Activated T-cell treated with anti-CD3 and anti-CD28 coated beads, Interleukin-2, amount 50 U/mL, for 4 hours (primary cell): Measurements from ENCODE around the gene LRPPRC. TPM values are rescaled to one million over a fixed set of nuclear protein-coding genes. Genes with fewer than 3 reads are reported as not detected.
"Not testable (repeated sequence)": the region's sequence is repeated elsewhere in the genome, so short reads cannot be mapped to it uniquely, and the experiment has no call there.

Experiments used
- ATAC-seq, 2 donors: fragments of 200-7000 bp; cut with Tn5 transposase; one replicate each; pipeline ENCODE4 v1.10.0; 2021
- DNase-seq: peaks from one replicate; pipeline ENCODE4 v3.0.0-alpha.2; 2020
- H3K27me3 Mint-ChIP-seq: one replicate; pipeline ENCODE4 v1.8.0; 2021; ENCODE audit warnings: low read depth, mixed read lengths
- H3K36me3 Mint-ChIP-seq: one replicate; pipeline ENCODE4 v1.8.0; 2022; ENCODE audit warnings: mixed read lengths; ENCODE audit not compliant: insufficient read depth
- H3K4me1 Mint-ChIP-seq: one replicate; pipeline ENCODE4 v1.8.0; 2021; ENCODE audit warnings: low read depth, mixed read lengths
- H3K4me3 Mint-ChIP-seq: one replicate; pipeline ENCODE4 v1.8.0; 2021; ENCODE audit warnings: mild to moderate bottlenecking, moderate library complexity, mixed read lengths
- H3K9me3 Mint-ChIP-seq: one replicate; pipeline ENCODE4 v1.8.0; 2021; ENCODE audit warnings: mixed read lengths
- total RNA-seq, 3 donors: library from RNA; stranded (reverse); gene quantifications; one replicate each; pipeline ENCODE4 v1.2.1, GENCODE V29; 2021

LRPPRC gene
- total RNA-seq: 100 to 1,000 TPM; 165 to 211 (median 185) TPM

DNA sequence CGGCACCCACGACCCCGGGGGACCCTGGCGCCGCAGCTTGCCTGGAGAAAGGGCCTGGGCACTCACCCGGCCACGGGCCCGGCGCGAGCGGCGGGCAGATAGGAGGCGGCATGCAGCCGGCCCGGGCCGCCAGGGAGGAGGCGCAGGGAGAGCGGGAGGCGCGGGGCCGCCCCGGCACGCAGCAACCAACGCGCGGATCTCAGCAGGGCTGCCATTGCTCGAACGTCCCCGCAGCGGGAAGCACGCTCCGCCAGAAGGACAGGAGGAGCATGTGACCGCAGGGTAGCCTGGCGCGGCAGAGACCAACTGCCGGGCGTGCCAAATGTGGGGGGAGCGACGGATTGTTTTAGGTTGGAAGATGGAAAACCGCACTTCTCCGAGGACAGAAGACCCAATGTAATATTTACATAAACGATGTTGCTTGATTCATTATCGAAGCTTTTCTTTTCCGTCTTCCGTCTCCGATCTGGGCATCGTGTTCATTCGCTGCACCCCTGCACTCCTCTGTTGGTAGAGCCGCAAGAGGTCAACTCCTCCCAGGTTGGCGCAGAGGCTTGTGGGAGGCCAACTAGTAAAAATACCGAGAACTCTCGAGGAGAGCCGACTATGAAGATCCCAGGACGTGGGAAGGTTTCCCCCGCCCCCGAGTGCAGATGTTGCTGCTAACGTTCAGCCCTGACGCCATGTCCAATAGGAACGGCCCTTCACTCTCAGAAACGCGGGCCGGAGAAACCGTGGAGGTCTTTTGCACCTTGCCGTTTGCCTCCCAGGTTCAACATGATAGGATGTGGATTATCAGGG is at the start of gene LRPPRC:
Gene LRPPRC, minus strand, starts transcription at position 257 of the 801 bp plus-strand sequence. Its CDS starts 42 bp downstream, at position 215.
- Mint-ChIP-seq H3K4me1 (peaks cover 45% of the 10 kb centered on the region), H3K36me3 (peaks cover 37% of the 10 kb centered on the region), H3K9me3 (no peaks in the 10 kb centered on the region), H3K4me3 (peak within 1 kb of the TSS; percentile 94), H3K27me3 (no peaks in the 10 kb centered on the region)
- DNase-seq: peak; percentile 84
- ATAC-seq: peak; percentile 92 to 93

DNA sequence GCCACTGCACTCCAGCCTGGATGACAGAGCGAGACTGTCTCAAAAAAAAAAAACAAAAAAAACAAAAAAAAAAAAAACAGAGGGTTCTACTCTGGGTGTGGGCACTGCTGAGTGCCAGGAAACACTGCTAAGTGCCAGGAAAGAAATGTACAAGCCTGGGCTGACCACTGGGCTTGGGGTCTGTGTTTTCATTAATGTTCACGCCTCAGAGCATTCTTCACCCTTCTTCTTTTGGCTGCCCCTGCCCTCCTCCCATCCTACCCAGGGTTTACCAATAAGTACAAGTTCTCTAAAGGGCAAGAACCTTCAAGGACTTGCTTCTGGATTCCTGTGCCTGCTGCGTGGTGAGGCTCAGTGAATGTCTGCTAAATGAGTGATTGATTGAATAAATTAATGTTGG is 49.3 kb upstream of the LRPPRC start:
- Mint-ChIP-seq H3K27me3 (no peaks in the 10 kb centered on the region), H3K4me3 (no peak overlapping the region), H3K4me1 (peaks cover 2% of the 10 kb centered on the region), H3K9me3 (no peaks in the 10 kb centered on the region), H3K36me3 (no peaks in the 10 kb centered on the region)
- no peak for DNase-seq
- no peak for ATAC-seq

- Mint-ChIP-seq H3K4me3 (no peak overlapping the region), H3K27me3 (no peaks in the 10 kb centered on the region), H3K36me3 (no peaks in the 10 kb centered on the region), H3K9me3 (no peaks in the 10 kb centered on the region), H3K4me1 (peaks cover 2% of the 10 kb centered on the region)
- ATAC-seq (peak; percentile 100), DNase-seq (peak; percentile 70)
Observed at GRCh38 chr2:44044281-44044720, 48.5 kb upstream of the LRPPRC start.

DNA sequence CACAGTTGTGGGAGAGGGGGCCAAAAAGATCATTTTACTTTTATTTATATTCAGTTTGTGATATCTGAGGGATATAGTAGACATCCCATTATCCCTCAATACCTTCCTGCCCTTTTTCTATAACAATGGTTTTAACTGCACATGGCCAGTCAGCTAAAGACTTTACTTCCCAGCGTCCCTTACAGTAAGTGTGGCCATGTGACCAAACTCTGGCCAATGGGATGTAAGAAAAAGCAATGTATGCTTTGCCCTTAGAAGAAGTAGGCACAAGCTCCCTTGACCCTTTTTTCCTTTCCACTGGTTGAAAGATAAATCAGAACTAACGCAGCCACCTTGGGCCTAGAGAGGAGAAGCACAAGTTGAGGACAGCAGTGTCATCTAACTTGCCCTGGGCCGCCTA is 44.6 kb upstream of the LRPPRC start:
- Mint-ChIP-seq H3K4me3 (no peak overlapping the region), H3K27me3 (no peaks in the 10 kb centered on the region), H3K36me3 (no peaks in the 10 kb centered on the region), H3K4me1 (peaks cover 2% of the 10 kb centered on the region), H3K9me3 (no peaks in the 10 kb centered on the region)
- DNase-seq (no peak), ATAC-seq (no peak)

DNA sequence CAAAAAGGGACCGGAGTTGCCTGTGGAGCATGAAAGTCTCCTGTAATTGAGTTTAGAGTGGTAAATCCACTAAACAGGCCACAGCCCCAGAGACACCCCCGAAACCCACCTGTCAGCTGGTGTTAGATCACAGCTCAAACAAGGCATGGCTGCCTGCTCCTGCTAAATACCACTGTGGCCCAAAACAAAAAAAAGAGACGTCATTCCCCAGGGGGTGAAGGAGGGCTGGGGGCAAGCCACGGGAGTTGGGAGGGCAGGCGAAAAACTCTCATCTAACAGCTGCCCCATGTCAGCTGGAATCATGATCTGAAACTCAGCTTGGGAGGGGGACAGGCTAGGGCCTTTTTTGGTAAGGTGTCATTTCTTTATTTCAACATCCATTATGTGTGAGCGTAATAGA is 42.5 kb upstream of the LRPPRC start:
- ATAC-seq: no peak

DNA sequence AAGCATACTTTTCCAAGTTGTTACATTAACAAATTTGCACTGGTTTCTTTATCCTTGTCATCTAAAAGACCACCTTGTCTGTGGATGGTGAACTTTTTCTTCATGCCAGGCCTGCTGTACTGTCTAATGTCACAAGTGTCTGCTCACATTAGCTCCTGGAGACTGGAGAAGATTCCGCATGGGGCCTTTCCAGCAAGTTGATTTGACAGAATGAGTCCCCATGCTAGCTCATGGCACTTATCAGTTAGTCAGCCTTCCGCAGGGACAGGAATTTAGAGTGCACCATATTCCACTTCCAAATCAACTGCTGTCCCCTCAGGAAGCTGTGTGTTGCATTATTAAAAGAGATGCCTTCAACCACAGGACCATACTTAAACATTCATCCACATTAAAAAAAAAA is 41.4 kb upstream of the LRPPRC start:
- no peaks in the 10 kb centered on the region for H3K9me3 Mint-ChIP-seq
- no peak overlapping the region for H3K4me3 Mint-ChIP-seq
- H3K27me3 Mint-ChIP-seq: peaks cover 2% of the 10 kb centered on the region
- DNase-seq (no peak), ATAC-seq (no peak)
- no peaks in the 10 kb centered on the region for H3K4me1 Mint-ChIP-seq
- H3K36me3 Mint-ChIP-seq: no peaks in the 10 kb centered on the region

More for the DNA sequence above, 42.5 kb upstream of the LRPPRC start:
- no peaks in the 10 kb centered on the region for H3K9me3 Mint-ChIP-seq
- H3K4me1 Mint-ChIP-seq: no peaks in the 10 kb centered on the region
- no peaks in the 10 kb centered on the region for H3K27me3 Mint-ChIP-seq
- no peak overlapping the region for H3K4me3 Mint-ChIP-seq
- no peaks in the 10 kb centered on the region for H3K36me3 Mint-ChIP-seq
- no peak for DNase-seq

GRCh38 chr2:44033947-44034346 is 38.2 kb upstream of the LRPPRC start:
- Mint-ChIP-seq H3K4me1 (no peaks in the 10 kb centered on the region), H3K4me3 (no peak overlapping the region), H3K27me3 (peaks cover 3% of the 10 kb centered on the region), H3K9me3 (no peaks in the 10 kb centered on the region), H3K36me3 (no peaks in the 10 kb centered on the region)
- DNase-seq: no peak
- no peak for ATAC-seq

- not testable (repeated sequence) for H3K36me3 Mint-ChIP-seq, ATAC-seq, H3K9me3 Mint-ChIP-seq, H3K4me3 Mint-ChIP-seq, H3K4me1 Mint-ChIP-seq, H3K27me3 Mint-ChIP-seq, DNase-seq
Observed at GRCh38 chr2:44027076-44027475, 31.3 kb upstream of the LRPPRC start.

DNA sequence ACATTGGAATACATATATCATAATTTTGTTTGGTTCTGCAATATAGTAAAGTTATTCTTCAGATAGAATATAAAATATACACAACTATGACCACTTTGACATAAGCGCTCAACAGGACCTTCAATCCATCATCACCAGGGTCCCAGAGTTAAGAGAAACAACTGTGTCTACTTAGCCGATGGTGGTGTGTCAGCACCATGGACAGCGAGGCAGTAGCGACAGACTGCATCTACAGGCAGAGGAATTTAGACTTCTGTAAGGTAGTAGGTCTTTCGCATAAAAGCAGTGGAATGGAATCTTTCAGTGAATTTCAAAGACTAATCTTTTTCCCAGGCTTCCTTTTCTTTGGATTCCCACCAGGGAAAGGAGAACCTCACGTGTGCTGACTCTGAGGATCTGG is 20.5 kb upstream of the LRPPRC start:
- ATAC-seq (no peak), DNase-seq (no peak)
- Mint-ChIP-seq H3K9me3 (no peaks in the 10 kb centered on the region), H3K4me1 (no peaks in the 10 kb centered on the region), H3K36me3 (no peaks in the 10 kb centered on the region), H3K4me3 (no peak overlapping the region), H3K27me3 (peaks cover 26% of the 10 kb centered on the region)

- no peak for ATAC-seq
- H3K36me3 Mint-ChIP-seq: no peaks in the 10 kb centered on the region
- H3K4me3 Mint-ChIP-seq: no peak overlapping the region
- no peaks in the 10 kb centered on the region for H3K9me3 Mint-ChIP-seq
- peaks cover 26% of the 10 kb centered on the region for H3K27me3 Mint-ChIP-seq
- no peaks in the 10 kb centered on the region for H3K4me1 Mint-ChIP-seq
- DNase-seq: no peak
Observed at GRCh38 chr2:44015239-44015638, 19.4 kb upstream of the LRPPRC start.

- H3K9me3 Mint-ChIP-seq, H3K4me1 Mint-ChIP-seq, DNase-seq, H3K36me3 Mint-ChIP-seq, H3K4me3 Mint-ChIP-seq, ATAC-seq: not testable (repeated sequence)
- H3K27me3 Mint-ChIP-seq: peaks cover 26% of the 10 kb centered on the region
Observed at GRCh38 chr2:44013205-44013604, 17.4 kb upstream of the LRPPRC start.

- Mint-ChIP-seq H3K9me3 (no peaks in the 10 kb centered on the region), H3K4me3 (no peak overlapping the region), H3K27me3 (peaks cover 24% of the 10 kb centered on the region), H3K4me1 (peaks cover 7% of the 10 kb centered on the region), H3K36me3 (no peaks in the 10 kb centered on the region)
- ATAC-seq (no peak), DNase-seq (no peak)
Observed at GRCh38 chr2:44010266-44010665, 14.5 kb upstream of the LRPPRC start.

DNA sequence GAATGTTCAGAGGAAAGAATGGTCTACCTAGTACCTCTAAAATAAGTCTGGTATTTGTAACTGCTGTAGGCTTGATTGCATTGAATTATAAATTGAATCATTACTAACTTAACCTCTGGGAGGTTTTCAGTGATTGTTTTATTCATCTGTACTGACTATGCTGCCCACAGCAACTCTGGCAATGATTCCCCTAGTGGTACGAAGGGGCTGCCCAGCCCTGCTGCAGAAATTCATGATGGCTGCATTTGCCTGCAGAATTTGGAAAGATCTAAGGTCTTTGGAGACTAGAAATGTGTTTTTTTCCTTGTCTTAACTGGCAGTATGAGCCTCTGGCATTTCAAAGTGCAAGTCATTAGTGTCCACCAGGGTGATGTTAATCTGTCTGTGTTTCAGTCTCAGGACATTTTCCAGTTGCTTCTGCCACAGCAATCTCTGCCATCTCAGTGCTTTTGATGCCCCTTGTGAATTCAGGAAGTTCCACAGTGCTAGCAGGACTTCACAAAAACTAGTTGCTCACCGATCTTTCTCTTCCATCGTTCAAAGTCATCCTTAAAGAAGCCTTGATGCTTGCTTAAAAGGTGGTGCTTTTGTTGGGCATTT is 13.4 kb upstream of the LRPPRC start:
- Mint-ChIP-seq H3K4me1 (peaks cover 17% of the 10 kb centered on the region), H3K4me3 (no peak overlapping the region), H3K36me3 (no peaks in the 10 kb centered on the region), H3K9me3 (no peaks in the 10 kb centered on the region), H3K27me3 (peaks cover 15% of the 10 kb centered on the region)
- no peak for ATAC-seq
- no peak for DNase-seq

GRCh38 chr2:44005846-44006245 is 10.1 kb upstream of the LRPPRC start:
- DNase-seq (no peak), ATAC-seq (peak; percentile 23 to 35)
- no peaks in the 10 kb centered on the region for H3K36me3 Mint-ChIP-seq
- peaks cover 3% of the 10 kb centered on the region for H3K27me3 Mint-ChIP-seq
- no peak overlapping the region for H3K4me3 Mint-ChIP-seq
- no peaks in the 10 kb centered on the region for H3K9me3 Mint-ChIP-seq
- peaks cover 17% of the 10 kb centered on the region for H3K4me1 Mint-ChIP-seq
